GM19025 (cell line): ENCODE measurements around the gene GRK3.
"Not testable (repeated sequence)": the region's sequence is repeated elsewhere in the genome, so short reads cannot be mapped to it uniquely, and the experiment has no call there.

Experiments used
- ATAC-seq: cut with Tn5 transposase; IDR thresholded peaks from one replicate; pipeline ENCODE4 v1.9.1; 2021; ENCODE audit warnings: mild to moderate bottlenecking, low read depth, moderate library complexity; ENCODE audit not compliant: unreplicated experiment

GRK3 gene

DNA sequence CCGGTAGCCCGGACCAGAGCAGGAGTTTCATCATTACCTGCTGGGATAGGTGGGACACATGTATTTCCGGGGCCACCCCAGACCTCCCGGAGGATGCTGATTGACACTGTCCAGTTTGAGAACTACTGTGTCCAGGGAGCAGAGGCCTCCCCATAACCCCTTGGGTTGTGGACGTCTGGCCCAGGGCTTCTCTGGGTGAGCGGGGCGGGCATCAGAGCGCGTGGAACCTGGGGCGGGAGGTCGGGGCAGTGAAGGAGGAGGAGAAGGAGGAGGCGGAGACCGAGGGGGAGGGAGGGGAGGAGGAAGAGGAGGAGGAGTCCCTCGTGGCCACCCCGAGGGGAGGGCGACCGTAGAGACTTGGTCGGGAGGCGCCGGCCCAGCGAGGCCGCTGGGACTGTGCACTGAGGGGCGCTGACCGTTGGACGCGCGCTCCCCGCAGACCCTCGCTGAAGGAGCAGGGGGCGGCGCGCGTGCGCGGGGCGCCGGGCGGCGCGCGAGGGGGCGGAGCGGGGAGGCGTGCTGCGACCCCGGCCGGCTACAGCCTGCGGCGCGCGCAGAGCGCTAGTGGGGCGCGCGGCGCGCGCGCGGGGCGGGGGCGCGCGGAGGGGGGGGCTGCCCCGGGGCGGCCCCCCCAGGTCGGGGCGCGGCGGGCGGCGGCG, at the start of gene GRK3:
Gene GRK3 (plus strand): TSS at position 356 of the 659 bp plus-strand sequence. CDS start 366 bp downstream, outside the sequence.
- ATAC-seq = peak; percentile 55

DNA sequence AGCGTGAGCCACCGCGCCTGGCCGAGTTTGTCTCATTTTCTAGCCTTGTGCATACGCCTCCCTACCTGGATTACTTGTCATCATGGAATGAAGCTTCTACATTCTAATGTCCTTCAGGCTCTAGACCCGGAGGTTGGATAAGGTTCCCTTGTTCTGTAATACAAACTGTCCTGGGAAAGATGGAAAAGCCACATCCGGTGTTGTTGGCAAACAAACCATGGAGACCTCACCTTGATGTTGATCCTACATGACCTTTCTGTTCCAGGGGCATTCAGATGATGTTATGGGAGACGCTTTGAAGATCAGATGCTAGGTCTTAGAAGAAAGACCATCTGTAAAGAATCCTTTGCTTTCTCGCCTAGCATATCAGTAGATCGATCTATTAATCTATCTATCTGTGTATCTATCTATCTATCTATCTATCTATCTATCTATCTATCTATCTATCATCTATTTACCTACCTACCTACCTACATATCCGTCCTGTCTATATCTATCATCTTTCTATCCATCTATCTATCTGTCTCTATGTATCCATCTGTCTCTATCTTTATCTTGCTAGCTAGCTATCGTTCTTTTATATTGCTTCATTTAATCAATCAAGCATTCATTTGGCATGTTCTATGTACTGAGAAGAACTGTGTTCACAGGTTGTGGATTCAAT, 46.3 kb upstream of the GRK3 start:
- ATAC-seq = no peak

DNA sequence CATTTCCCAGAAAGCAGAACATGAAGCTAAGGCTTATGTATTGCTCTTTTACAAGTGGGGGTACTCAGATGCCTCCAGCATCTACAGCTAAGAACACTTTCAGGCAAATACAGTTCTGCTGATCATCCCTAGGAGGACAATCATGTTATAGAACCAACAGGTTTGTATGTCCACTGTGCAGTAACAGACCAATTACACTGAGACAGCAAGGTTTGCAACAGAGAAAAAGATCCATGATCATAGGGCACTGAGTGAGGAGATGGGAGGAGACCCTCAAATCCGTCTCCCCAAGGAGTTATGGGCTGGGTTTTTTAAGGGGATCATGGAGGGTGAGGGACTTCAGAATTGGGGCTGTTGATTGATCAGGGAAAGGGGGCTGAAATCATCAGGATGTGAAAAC, 39.1 kb upstream of the GRK3 start:
- ATAC-seq = no peak

DNA sequence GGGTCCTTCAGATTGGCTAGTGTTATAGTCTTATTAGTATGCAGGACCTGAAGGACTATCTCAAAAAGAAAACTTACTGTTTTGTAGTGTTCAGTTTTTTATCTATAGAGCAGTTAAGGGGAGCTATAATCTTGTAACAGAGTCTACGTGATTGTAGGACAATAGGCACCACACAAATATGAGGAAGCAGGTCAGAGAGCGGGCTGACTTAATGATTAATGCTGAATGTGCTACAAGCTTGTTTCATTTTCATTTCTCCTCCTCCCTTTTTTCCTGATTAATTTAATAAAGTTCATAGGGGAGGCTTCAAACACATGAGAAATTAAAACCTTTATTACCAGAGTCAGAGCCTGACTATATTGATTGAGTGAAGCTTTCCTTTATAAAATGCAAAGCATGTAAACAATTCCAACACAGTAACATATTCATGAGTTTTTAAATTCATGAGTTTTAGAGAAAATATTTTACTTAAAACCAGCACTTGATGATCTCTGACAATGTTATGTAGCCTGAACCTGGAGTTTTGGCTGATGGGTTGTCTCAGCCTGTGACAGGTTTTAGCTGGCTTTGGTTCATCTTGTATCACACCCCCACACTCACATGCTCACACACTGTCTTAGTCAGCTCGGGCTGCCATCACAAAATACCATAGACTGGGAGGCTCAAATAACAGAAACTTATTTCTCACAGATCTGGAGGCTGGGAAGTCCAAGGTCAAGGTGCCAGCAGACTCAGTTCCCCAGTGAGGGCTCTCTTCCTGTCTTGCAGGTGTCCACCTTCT, 38.5 kb upstream of the GRK3 start:
- not testable (repeated sequence) for ATAC-seq

DNA sequence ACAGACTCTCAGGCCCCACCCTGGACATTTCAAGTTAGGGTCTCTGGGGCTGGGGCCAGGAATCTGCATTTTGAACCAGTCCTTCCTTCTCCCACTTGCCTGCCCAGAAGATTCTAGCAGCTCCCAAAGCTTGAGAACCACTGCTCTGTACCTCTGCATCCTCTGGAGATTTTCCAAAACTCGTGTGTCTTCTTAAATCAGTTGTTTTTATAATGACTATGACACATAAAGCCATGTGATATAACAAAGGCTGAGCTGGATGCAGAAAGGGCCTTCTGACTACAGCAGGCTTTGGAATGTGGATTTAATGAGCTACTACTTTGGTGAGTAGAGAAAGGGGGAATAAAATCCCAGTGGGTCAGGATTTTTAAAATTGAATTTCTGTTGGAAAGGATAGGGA, 37.5 kb upstream of the GRK3 start:
- not testable (repeated sequence) for ATAC-seq

DNA sequence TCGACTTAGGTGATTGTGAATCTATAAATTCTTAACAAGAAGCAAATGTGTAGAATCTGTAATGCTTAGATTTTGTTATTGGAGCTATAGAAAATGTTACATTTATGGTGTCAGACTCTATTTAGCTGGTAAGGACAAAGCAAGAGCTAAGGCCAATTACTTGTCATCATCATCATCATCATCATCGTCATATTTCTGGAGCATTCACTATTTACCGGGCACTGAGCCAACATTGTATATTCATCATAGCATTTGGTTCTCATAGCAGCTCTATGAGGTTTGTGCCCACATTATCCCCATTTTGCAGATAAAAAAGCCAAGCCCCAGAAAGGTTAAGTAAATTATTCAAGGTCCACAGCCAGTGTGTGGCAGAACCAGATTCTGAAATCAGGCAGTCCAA, 36.4 kb upstream of the GRK3 start:
- not testable (repeated sequence) for ATAC-seq

DNA sequence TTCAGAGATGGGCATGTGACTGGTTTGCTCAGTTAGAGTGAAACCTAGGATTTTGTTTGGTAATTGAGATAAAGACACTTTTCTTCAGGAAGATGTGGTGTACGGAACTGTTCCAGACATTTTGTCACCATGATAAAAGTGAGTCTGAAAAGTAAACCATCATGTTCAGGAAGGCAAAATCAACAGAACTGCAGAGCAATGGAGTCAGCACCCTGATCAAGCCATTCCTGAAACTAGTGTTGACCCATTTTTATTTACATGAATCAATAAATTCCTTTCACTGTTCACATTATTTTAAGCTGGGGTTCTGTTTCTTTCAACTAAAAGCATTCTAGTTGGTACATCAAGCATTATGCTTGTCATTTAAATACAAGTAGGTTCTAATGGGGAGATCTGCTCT, 35.4 kb upstream of the GRK3 start:
- ATAC-seq = not testable (repeated sequence)

DNA sequence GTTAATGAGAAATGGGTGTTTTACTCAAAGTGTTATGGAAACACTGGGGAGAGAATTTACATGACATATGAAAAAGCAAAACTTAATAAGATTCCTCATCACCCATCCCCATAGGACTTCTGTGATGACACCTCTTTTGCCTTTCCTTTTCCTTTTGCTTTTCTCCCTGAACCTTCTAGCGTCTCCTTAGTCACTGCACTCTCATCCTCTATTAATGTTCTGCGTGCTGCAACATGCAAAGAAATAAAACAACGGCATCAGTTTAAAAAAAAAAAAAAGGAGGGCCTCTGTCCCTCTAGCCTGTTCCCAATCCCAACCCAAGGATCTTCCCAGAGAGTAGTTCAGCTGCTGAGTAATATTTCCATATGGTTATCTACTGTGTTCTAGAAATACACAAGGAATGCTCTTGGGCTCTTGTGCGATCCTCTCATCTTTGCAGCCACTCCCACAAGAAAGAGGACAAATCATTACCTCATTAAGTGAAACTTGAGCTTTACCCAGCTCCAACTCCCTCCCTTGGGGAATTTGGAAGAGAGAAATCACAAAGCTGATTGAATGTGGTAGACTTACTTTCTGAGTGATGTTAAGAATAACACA, 34.8 kb upstream of the GRK3 start:
- ATAC-seq = not testable (repeated sequence)

DNA sequence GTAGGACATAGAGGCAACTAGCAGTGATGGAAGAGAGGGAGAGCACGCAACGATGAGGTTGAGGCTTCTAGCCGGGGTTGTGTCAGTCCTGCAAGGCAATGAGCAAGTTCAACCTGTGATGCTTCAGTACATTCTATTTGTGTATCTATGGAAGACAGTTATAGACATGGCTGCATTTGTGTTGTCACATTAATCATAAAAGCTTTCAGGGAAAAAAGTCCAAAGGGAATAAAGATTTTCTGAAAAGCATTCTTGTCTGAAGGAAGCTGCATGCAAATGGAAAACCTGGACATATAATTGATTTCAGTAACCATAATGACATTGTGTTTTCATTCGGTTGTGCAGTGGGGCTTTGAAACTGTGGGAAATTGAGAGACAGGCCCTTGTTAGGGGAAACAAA, 32.8 kb upstream of the GRK3 start:
- not testable (repeated sequence) for ATAC-seq

DNA sequence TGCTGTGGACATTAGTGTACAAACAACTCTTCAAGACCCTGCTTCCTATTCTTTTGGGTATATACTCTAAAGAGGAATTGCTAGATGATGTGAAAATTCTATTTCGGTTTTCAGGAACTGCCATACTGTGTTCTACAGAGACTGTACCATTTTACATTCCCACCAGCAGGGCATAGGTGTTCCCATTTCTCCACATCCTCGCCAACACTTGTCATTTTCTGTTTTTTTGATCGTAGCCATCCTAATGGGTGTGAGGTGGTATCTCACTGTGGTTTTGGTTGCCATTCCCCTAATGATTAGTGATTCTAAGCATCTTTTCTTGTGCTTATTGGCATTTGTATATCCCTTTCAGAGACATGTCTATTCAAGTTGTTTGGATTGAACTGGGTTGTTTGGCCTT, 29.8 kb upstream of the GRK3 start:
- no peak for ATAC-seq

DNA sequence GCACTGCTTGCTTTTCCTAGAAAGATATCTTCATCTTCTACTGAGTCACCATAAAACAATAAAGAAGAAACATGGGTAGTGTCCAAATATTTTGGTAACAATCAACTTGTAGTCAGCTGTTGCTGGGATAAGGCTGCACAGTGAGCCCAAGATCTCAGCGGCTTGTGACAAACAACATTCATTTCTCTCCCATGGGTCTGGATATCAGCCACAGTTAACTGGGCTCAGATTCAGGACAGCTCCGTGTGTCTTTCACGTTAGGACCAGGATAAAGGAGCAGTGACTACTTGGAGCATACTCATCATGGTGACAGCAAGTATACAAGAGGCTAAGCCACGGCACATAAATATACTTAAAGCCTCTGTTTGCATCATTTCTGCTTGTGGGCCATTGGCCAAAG, 27.9 kb upstream of the GRK3 start:
- ATAC-seq = no peak

DNA sequence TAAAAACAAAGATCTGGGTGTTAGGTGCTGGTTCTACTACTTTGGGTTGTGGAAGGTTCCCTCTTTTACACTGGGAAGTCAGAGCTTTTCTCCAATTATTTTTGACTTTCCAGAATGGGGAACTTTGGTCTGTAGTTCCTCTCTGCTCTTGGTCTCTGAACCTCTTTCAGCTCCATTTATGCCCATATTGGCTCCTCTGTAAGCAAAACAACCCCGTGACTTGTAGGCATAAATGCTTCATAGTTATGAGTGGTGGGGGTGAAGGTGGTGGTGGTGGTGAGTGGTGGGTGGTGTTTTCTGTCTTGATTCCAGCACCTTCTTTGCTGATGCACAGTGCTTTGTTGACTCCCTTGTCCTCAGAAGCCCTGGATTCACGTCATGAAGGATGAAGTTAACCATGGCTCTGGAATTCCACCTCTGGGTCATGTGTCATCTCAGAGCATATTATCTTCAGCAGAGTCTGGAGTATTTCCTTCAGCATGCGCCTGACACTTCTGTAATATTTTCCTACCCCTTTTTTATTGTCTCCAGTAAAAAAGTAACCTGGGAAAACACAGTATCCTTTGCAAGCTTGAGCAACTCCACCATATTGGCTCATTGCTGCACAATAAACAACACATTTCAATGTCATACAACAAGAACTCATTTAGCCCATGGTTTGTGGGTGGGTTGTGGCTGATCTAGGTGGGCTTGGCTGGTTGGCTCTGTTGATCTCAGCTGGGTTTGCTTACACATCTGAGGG, 24.1 kb upstream of the GRK3 start:
- ATAC-seq = no peak

DNA sequence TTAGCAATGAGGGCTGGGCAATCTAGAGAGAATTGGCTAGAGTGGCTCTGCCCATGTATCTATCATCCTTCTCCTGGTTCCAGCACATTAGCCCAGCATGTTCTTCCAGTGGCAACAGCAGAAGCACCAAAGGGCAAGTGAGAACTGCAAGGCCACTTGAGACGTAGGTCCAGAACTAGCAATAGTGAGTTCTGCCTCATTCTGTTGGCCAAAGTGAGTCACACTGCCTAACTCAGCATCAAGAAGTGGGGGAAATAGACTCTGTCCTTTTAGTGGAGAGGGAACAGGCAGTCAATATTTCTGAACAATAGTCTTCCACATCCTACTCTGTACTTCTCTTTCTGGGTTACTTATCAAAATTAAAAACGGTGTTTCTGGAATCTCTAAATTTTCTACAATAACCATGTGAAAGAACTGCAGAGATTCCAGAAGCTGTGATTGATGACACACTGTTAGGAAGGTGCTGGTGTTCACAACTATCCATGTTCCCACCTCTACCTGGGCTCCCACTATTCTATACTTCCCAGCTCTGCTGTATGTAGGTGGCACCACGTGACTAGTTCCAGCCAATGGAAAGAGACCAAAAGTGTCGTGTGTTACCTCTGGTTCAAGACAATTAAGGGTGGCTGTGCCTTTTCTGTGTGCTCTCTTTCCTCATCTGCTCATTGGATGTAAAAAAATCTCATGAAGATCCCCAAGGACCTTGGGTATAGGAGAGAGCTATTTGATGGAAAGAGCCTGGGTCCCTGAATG, 23.4 kb upstream of the GRK3 start:
- no peak for ATAC-seq

DNA sequence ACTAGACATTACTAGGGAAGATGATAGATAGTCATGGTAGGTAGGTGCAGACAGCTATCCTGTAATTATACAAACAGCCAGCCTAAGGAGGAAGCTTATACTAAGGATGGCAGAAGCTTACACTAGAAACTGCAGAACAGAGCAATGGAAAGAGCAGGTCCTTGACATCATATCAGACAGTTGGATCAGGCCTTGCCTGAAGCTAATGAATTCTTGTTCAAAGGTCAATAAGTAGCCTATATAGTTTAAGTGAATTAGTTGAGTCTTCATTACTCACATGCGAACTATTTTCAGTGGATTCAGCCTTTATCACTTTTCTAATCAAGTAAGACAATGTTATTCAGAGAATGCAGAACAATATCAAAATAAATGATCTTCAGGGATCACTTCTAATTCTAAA, 22.3 kb upstream of the GRK3 start:
- no peak for ATAC-seq

DNA sequence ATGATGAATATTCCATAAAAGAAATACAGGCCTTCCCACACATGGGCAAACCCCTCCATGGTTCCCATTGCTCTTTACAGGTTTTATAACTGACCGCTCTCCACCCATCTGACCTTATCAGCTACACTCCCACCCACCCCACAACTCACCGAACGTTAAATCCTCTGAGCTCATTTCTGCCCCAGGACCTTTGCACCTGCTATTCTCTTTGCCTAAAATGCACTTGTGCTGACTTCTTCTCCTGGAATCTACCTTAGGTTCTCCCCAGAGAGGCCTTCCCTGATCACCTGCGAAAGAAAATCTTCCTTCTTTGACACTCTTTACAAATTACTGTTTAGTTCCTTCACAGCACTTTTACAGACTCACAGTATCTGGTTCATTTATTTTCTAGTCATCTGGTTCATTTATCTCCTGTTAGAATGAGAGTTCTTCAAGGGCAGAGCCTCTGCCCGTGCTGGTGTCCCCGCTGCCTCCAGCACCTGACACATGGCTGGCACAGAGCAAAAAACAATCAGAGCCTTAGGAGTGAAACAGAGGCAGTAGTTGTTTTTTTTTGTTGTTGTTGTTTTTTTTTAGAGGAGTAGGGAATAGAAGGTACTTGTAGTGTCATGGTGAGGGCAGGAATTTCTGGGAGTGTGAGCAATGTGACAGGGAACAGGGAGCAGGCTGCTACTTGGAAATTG, 21.6 kb upstream of the GRK3 start:
- ATAC-seq = no peak

DNA sequence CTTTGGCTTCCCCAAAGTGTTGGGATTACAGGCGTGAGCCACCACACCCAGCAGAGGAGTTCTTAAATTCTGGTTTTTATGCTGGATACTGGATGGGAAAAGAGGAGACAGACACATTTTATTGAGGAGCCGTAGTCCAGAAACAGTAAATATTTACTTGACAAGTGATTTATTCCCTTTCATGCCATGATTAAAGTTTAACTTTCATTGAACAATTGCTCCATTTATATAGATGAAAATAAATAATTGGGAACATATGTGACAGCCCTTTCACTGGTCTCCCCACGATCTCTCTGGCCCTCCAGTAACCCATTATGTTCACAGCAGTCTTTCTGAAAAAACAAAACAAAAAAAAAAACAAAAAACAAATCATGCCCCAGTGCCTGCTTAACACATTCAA, 19.3 kb upstream of the GRK3 start:
- ATAC-seq = no peak

DNA sequence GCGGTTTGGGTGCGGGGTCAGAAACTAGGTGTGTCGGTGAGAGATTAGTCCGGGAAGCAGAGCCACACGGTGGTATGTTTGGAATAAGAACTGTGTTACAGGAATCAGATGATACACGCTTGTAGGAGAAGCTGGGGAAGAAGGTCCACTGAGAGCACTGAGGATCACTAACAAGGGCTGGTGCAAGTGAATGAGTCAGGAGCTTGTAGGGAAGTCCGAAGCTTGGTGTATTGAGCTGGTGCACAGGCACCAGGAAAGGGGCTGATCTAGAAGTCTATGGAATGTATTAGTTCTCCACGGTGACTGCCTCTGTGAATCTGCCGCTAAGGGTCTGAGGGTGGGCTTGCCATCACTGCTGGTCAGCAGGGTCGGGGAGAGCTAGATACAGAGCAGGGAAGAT, 18.8 kb upstream of the GRK3 start:
- ATAC-seq = no peak

DNA sequence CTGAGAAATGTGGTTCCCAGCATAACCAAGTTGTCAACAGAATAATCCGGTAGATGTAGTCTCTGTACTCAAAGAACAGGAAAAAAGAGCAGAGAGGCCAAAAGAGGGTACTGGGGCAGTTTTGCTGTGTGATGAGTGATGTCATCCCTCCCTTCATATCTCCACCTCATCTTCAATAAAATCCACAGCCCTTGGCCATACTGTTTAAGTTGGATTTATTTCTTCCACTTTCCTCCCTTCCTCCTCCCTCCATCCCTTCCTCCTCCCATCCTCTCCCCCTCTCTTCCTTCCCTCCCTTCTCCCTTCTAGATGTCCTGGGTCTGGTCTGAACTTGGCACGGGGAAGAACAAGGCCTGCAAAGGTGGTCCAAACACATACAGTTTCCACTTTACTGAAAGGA, 18.2 kb upstream of the GRK3 start:
- no peak for ATAC-seq

DNA sequence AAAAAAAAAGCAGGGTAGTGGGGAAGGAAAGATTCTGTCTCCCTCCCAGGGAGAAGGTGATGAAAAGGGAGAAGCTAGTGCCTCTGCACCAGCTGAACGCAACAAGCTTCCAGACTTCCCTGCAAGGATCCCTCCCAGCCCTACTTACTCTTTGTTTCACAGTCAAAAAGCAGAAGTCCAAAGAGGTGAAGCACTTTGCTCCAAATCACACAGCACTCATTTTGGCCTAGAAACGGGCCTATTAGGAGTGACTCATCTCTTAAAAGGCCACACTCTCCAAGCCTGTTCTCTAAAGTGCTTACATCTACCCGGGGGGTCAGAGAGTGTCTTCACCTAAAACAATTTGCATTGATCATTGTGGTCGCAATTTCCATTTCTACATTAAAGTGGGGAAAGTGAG, 17.7 kb upstream of the GRK3 start:
- no peak for ATAC-seq
